Activated gamma-delta T cell treated with anti-CD3 and anti-CD28 coated beads, Interleukin-2, amount 50 U/mL, for 16 hours (primary cell): ENCODE results near the gene DCAF17.

Source experiments
- DNase-seq: peaks from one replicate; pipeline ENCODE4 v3.0.0-alpha.2; 2020; ENCODE audit warnings: low read depth

Gene DCAF17

GRCh38 chr2:171434013-171434989, at the start of gene DCAF17:
Gene DCAF17 (plus strand): TSS chr2:171434226. CDS start chr2:171434578, 352 bp downstream.
- peak; percentile 87 for DNase-seq

DNA sequence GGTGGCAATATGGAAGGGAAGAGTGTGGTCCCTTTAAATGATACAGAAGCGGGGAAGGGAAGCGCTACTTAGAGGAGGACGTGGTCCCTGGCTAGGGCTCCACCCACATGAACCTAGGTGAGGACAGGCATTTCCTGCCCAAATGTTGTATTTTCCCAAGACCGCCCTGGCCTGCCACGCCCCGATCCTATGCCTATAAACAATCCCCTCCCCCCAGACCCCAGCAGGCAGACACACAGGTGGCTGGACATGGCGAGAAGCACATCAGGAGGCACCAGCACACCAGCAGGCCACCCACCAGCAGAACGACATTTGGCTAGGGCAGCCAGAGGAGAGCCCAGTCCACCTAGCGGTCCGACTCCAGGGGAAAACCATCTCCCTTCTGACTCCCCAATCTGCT, 47.4 kb upstream of the DCAF17 start:
- DNase-seq: no peak

DNA sequence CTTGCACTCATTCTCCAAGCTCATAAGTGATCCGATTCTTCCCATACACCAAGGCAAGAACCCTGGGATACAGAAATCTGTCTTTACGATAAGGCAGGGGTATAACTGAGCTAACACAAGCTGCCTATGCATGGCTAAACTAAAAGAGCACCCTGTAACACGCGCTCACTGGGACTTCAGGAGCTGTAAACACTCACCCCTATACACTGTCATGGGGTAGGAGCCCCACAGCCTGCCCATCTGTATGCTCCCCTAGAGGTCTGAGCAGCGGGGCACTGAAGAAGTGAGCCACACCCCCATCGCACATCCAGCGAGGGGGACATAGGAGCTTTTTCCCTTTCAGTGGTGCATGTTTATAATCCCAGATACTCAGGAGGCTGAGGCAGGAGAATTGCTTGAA, 47.0 kb upstream of the DCAF17 start:
- DNase-seq: no peak

DNA sequence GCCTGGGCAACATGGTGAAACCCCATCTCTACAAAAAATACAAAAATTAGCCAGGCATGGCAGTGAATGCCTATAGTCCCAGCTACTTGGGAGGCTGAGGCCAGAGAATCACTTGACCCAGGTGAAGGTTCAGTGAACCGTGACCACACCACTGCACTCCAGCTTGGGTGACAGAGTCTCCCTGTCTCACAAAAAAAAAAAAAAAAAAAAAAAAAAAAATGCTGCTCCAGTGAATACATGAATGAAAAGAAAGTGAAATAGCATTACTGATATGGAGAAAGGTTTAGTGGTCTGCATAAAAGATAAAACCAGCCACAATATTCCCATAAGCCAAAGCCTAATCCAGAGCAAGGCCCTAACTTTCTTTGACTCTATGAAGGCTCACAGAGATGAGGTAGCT, 44.7 kb upstream of the DCAF17 start:
- no peak for DNase-seq

- no peak for DNase-seq
Measured at GRCh38 chr2:171389780-171390179, 44.2 kb upstream of the DCAF17 start.

DNA sequence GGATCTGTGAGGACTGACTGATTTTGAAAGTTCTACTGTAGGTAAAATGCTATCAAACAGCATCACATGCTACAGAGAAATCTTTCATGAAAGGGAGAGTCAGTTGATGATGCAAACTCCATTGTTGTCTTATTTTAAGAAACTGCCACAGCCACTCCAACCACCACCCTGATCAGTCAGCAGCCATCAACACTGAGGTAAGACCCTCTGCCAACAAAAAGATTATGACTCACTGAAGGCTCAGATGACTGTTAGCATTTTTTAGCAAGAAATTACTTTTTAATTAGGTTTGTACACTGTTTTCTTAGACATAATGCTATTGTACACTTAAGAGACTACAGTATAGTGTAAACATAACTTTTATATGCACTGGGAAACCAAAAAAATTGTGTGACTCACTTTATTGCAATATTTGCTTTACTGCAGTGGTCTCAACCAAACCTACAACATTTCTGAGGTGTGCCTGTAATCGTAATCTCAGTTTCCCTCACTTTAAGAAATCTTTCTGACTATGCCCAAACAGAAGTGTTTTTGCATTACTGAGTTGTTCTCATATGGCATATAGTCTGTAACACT, 43.0 kb upstream of the DCAF17 start:
- no peak for DNase-seq

DNA sequence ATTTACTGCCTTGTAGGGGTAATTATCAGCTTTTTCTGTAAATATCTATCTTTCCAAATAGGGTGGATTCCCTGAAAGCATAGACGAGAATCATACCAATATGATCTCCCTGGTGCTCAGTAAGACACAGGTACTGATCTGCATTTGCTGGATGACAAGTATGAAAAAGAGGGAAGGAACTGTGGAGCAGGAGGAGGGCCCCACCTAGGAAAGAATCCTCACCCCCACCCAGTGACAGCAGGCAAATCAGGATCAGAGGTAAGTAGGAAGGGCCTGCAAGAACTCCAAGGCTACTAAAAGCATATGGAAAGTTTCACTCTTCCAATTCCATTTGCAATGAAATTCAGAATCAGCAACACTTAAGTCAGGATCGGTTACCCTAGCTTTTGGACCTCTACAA, 42.5 kb upstream of the DCAF17 start:
- DNase-seq: no peak

DNA sequence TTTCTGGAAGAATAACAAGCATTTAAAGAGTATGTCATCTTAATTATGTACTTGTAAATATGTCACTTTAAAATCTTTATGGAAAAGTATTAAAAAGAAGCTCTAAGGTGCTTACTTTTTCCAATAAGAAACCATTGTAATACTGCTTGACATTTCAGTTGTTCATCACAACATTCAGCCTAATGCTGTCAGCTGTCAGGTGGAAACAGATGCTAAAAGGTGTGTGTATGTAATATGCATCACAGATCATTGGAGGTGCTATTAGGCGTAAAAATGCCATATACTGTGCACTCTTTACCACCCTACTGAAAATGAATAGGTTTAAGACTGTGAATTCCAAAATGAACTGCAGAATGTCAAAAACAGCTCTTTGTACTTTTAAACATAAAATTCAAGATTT, 40.5 kb upstream of the DCAF17 start:
- no peak for DNase-seq

- no peak for DNase-seq
Measured at GRCh38 chr2:171394164-171394740, 39.8 kb upstream of the DCAF17 start.

DNA sequence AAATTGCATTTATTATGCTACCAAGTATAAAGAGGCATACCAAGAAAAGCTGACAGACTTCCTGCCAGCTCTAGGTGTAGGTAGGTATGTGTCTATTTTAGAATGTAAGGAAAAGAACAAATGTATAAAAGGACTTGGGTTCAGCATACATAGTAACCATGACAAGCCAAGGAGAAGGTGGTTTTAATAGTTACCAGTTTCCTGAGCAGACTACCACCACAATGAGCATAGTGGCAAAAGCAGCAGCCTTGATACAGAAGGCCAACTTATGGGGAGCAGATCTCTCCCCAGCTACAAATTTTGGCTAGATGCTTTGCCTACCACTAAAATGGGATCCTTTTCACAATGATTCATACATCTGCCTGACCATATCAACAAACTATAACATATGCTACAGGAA, 34.7 kb upstream of the DCAF17 start:
- DNase-seq: no peak

GRCh38 chr2:171400395-171400794, 33.6 kb upstream of the DCAF17 start:
- DNase-seq: no peak

DNA sequence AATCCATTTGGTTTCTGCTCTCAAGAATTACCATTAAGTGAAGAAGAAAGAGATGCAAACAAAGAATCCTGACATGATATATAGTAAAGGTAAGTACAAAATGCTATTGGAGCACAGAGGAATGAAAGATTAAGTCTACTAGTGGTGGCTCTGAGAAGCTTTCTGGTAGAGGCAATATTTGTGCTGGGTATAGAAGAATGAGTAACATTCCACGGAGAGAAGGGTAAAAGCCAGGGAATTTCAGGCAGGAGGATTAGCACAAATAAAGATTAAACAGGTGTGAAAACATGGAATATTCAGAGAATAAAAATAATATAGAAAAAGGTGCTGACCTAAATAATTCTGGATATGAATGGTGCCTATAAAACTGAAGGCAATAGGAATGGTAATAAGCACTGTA, 32.1 kb upstream of the DCAF17 start:
- no peak for DNase-seq

DNA sequence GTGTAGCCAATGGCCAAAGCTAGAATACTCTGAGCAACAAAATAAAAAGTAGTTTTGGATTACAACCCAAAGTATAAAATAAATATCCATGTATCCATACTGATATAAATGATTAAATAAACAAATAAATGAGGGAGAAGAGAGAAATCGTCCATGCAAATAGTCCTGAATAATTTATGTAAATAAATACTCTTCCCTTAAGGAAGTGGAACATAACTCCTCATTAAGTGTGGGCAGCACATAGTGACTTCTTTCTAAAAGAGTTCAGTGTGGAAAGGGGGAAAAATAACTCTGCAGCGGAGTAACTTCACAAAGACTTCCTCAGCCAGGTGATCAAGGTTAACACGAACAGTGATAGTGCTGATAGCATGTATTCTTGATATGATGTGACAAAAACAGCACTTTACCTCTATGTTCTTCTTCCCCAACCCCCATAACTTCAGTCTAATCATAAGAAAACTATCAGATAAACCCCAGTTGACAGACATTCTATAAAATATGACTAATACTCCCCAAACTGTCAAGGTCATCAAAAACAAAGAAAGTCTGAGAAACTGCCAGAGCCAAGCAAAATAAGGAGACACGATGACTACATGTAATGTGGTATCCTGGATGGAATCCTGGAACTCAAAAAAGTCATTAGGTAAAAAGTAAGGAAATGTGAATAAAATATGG, 31.0 kb upstream of the DCAF17 start:
- DNase-seq: no peak

DNA sequence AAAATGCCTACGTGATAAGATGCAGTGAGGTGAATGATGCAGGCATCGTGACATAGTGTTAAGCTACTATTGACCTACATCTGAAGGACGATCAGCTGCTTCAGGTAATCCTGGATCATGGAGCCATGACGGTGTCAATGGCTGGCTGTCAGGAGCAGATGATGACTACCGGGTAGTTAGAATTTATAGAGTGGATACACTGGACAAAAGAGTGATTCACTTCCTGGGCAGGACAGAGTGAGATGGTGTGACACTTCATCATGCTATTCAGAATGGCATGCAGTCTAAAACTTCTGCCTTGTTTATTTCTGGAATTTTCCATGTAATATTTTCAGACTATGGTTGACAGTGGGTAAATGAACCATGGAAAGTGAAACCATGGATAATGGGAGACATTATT, 29.8 kb upstream of the DCAF17 start:
- no peak for DNase-seq

- DNase-seq: no peak
Measured at GRCh38 chr2:171404719-171405118, 29.3 kb upstream of the DCAF17 start.

- no peak for DNase-seq
Measured at GRCh38 chr2:171405546-171405945, 28.5 kb upstream of the DCAF17 start.

DNA sequence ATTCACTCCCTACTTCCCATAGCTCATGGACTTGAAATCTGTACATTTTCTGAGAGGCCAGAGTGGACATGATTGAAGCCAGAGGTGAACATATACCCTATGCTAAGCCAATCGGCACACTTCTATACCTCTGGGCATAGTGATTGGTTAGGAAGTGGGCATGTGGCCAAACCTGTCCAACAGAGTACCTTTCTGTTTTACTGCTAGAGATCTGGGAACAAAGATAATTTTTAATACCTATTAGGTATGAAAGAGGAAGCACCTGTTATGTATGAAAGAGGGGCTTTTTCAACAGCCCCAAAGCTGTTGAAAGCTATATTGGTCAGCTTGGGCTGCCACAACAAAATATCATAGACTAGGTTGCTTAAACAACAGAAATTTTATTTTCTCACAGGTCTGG, 28.0 kb upstream of the DCAF17 start:
- no peak for DNase-seq

DNA sequence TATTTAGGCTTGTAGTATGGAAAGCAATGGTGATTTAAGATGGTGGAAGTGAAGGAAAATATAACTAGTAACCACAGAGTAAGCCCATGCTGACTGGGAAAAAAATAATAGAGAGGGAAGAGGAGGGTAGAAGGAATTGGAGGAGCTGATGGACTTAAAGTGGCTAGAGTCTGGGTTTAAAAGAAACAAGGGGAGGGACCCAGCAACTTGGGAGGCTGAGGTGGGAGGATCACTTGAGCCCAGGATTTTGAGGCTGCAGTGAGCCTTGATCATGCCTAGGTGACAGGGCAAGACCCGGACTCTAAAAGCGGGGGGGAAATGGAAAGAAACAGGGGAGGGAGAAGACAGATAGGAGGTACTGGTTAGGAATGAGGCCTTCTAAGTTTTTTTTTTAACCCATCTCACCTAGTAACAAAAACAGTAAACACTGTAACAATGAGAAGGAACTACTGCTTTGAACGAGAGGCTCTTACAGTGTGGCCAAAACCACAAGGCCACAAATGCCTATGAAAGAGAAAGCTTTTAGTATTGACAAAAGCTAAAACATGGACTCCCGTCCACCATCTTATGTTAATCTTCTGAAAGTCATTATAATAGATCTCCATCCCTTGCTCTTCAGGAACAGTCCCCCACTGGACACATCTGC, 26.9 kb upstream of the DCAF17 start:
- no peak for DNase-seq

GRCh38 chr2:171407676-171408044, 26.4 kb upstream of the DCAF17 start:
- DNase-seq: no peak

- DNase-seq: no peak
Measured at GRCh38 chr2:171409436-171409971, 24.5 kb upstream of the DCAF17 start.

GRCh38 chr2:171410101-171410500, 23.9 kb upstream of the DCAF17 start:
- no peak for DNase-seq

GRCh38 chr2:171410624-171411023, 23.4 kb upstream of the DCAF17 start:
- DNase-seq: no peak
